GM18861 (cell line): ENCODE results near the gene CNTNAP2.
"Not testable (repeated sequence)": the region's sequence is repeated elsewhere in the genome, so short reads cannot be mapped to it uniquely, and the experiment has no call there.

ENCODE experiments used
- ATAC-seq: cut with Tn5 transposase; IDR thresholded peaks from one replicate; pipeline ENCODE4 v1.9.1; 2021; ENCODE audit not compliant: unreplicated experiment

Gene CNTNAP2

GRCh38 chr7:147801762-147802161, 1685.2 kb downstream of the CNTNAP2 start:
- ATAC-seq, result not testable (repeated sequence)

DNA sequence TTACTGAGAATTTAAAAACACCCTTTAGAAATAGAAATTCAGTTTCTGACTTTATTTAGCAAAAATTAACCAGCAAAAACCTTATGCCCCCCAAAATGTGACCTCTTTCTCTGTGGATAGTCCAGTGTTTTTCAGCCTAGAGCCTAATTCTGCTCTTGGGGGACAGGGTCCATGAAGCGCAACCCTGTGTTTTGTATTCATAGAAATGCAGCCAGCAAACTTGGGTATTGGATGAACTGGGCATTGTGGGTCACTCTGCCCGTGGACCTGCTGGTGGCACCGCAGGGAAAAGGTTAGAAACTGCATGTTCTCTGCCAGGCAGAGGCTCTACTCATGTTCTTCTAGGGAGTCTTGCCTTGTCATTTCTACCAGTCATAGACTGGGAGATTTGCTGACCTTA, 1686.5 kb downstream of the CNTNAP2 start:
- no peak for ATAC-seq

GRCh38 chr7:147803606-147804005, 1687.0 kb downstream of the CNTNAP2 start:
- no peak for ATAC-seq

DNA sequence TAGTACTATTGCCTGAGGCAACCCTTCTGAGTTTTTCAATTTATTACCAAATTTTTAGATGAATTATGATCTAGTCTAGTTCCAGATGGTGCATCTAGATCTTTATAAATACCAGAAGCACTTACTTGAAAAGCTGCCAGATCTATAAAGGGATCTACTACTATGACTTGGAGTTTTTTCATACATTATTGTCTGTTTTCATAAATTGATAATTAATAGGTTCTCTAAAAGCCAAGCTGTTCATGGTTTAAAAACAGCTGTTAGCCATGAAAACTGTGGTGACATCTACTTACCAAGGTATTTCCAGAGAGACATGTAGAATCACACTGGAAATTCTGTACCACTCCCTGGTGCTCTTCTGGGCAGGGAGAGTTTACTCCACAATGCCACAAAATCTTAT, 1687.4 kb downstream of the CNTNAP2 start:
- no peak for ATAC-seq

DNA sequence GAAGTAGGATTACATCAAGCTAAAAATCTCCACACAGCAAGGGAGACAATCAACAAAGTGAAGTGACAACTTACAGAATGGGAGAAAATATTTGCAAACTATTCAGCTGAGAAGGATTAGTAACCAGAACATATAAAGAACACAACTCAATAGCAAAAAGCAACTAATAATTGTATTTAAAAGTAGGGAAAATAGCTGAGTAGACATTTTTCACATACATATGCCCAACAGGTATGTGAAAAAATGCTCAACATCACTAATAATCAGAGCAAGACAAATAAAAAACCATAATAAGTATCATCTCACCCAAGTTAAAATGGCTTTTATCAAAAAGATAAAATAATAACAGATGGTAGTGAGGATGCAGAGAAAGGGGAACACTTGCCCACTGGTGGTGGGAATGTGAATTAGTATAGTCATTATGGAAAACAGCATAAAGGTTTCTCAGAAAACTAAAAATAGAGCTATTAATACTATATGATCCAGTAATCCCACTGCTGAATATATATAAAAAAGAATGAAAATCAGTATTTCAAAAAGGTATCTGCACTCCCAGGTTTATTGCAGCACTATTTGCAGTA, 1689.5 kb downstream of the CNTNAP2 start:
- ATAC-seq, result no peak

DNA sequence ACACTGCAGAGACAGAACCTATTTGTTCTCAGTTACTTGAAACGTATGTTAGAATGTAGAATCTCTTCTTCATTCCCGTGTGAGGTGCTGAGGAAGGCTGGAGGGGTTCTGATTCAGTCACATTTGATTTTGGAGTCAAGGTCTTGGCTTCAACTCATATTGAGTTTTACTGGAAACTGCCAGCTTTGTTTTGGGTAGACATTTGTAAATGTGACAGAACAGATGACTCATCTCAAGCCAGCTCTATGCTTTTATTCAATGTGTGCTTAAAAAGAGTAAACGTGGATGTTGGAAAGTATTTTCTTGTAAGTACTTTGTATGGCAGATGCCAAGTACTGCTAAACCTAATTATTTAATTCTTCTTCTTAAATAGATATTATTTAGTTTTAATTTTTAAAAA, 1693.2 kb downstream of the CNTNAP2 start:
- ATAC-seq, result no peak

- no peak for ATAC-seq
Observed at GRCh38 chr7:147810269-147810668, 1693.7 kb downstream of the CNTNAP2 start.

DNA sequence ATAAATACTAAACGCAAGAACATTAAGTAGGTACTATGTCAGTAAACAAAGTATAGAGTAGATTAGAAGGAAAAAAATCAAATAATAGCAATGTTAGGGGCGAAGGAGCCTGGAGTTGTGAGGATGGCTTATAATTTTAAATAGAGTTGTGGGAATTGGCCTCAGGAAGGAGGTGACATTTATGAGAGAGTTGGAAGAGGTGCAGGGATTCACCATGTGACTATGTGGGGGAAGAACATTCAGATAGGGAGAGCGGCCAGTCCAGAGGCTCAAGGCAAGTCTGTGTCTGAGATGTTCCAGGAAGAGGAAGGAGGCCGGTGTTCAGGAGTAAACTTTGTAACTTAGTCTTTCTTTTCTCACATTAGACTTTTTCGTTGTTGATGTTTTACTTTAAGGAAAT, 1695.3 kb downstream of the CNTNAP2 start:
- no peak for ATAC-seq

DNA sequence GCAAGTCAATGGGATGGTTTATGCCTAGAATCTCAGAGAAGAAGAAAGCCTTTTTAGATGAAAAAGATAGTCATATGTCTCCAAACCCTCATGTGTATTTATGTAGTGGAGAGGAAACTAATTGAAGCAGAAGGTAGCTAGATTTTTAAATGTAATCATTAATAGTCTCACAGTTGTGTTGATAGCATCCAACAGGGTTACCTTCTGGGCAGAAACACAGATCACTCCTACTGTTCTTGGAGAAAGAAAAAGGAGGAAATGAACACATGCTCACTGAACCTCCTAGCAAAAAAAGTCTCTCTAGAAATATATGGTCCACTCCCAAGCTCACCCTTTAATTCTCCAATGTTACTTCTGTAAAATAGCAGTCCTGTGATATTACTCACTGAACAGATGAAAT, 1696.7 kb downstream of the CNTNAP2 start:
- no peak for ATAC-seq

GRCh38 chr7:147818317-147818716, 1701.7 kb downstream of the CNTNAP2 start:
- ATAC-seq, result no peak

- ATAC-seq, result no peak
Observed at GRCh38 chr7:147824671-147825070, 1708.1 kb downstream of the CNTNAP2 start.

- ATAC-seq, result no peak
Observed at GRCh38 chr7:147829016-147829415, 1712.4 kb downstream of the CNTNAP2 start.

DNA sequence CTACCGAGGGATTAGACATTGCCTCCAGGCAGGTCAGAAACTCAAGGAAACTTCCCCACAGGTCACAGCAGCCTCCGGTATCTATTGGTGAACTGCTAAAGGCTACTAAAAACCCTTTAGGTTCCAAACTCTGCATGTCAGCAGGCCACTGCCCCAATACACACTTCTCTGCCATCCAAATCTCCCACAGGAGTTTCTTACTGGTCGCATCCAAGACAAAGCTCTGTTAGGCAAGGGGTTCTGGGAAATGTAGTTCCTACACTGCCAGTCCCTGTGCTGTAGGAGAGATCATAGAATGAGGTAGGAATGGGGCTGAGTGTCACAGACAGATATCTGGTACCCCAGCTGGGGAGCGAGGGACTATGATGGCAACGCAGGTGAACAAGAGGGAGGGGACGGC, 1717.0 kb downstream of the CNTNAP2 start:
- ATAC-seq, result no peak

DNA sequence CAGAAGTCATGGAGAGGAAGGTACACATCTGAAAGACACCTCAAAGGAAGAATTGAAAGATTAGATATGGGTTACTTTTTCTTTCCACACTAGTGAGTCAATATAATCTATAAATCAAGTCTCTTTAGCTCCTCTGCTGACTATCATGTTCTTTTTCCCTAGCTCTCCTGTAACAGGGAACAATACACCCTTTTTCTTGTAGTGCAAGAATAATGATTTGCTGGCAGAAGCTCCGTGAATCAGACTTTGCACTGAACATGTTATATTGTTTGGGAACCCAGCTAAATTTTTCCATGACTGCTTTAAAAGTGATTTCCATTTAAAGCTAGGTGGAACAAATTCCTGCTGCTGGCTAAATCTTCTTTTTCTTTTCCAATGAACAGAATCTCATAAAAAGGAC, 1717.4 kb downstream of the CNTNAP2 start:
- ATAC-seq, result no peak

DNA sequence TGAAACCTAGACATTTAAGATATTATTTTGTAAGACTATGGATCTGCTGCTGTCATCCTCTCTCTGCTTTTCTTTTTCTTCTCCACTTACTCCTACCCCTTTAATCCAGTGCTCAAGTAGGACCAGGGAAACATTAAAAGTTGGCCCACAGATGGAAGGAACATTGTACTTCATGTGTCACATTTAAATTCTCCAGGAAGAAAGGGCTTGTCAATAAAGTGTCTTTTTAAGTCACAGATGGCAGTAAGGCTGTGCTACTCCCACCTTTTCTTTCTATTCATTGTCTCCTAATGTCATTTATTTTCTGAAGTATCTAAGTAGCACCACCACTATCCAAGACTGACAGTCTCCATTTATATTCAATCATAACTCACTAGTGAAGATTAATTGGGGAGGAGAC, 1736.2 kb downstream of the CNTNAP2 start:
- no peak for ATAC-seq

GRCh38 chr7:147857152-147858140, 1740.8 kb downstream of the CNTNAP2 start:
- no peak for ATAC-seq

GRCh38 chr7:147858421-147858820, 1741.8 kb downstream of the CNTNAP2 start:
- ATAC-seq, result no peak

- ATAC-seq, result no peak
Observed at GRCh38 chr7:147859033-147859432, 1742.4 kb downstream of the CNTNAP2 start.

DNA sequence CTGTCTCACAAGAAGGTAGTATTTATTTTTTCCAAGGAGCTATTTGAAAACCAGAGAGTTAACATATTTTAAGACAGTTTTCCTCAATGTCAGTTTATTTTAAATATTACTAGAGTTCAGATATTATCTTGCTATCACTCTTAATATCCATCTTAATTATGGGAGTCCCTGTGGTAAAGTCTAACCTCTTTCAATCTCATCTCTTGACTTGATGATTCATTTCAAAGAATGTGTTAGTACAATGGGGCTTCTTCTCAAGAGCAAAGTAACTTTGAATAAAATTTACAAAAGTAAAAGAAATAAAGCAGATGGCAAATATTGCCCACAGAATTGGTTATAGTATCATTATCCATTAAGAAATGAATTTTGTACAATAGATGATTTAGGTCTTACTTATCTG, 1742.9 kb downstream of the CNTNAP2 start:
- ATAC-seq, result no peak

DNA sequence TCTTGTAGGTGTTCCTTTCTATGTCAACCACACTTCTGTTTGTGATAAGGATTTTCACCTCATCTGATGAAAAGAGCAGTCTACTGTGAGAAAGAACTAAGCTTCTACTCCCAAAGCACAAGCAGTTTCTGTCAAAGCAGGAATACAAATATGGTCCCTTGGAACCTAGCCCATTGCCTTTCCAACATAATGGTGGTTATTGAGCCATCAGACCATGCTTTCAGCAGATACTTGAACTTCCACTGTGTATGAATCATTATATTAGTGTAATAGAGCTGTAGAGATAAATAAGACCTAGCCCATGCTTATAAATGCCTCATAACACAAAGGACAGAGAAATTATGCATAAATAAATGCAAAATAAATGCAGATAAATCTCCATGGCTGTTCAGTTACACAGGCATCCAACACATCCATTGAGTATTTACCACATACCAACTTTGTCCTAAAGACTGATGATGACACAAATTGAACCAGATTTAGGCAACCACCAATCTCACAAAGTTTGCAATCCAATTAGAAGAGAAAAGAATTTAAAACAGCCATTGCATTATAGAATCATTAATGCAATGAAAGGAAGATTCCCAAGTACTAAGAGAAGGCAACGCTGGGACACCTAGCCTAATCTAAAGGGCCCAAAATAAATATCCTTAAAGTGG, 1744.6 kb downstream of the CNTNAP2 start:
- no peak for ATAC-seq

DNA sequence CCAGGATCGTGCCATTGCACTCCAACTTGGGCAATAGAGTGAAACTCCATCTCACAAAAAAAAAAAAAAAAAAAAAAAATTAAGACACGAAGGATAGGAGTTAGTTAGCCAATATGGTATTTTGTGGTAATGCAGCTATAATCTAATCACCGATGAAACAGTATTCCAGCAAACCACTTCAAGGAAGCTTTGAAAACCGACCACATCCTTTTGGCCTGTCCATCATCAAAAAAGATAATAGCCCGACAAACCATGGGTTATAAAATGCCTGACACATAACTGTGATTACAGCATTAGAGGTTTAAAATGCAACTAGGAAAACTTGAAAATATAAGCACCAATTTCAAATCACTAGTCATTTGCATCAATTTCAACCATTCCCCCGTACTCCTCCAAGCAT, 1745.3 kb downstream of the CNTNAP2 start:
- no peak for ATAC-seq

DNA sequence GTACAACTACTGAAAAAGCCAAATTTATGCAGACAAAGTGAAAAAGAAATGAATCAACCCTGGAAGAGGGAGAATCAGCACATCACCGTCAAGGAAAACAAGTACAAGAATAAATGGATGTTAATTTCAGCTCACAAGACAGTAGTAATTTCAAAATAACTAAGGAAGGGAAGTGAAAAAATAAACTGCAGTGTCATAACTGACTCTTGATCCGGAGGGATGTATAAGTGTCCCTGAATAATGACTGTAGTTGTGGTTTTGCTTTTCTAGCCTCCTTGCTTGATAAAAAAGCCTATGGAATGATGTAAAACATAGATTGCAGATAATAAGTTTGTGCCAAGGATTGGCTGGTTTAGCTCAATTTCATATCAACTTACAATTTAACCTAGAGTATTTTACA, 1752.9 kb downstream of the CNTNAP2 start:
- ATAC-seq, result no peak
